IMR-90 (cell line): ENCODE measurements around the gene RNFT2.

Experiments
- CTCF ChIP-seq: conservative IDR thresholded peaks from 2 replicates; pipeline ENCODE4 v1.5.1; 2012; ENCODE audit warnings: mild to moderate bottlenecking, low read depth, low read length, improper control_type of control experiment
- RCOR1 ChIP-seq: IDR thresholded peaks from 2 replicates; pipeline ENCODE4 v1.6.1; 2012; ENCODE audit warnings: mild to moderate bottlenecking, low read length, improper control_type of control experiment; ENCODE audit not compliant: insufficient replicate concordance

GRCh38 chr12:116783525-116784237 is 45.6 kb downstream of the RNFT2 start:
- no peak for TF ChIP-seq RCOR1
- TF ChIP-seq CTCF: no peak
